ENCODE measurements around the gene FAM135A. TPM values are rescaled to one million over a fixed set of nuclear protein-coding genes. Genes with fewer than 3 reads are reported as not detected.

The FAM135A gene
- total and polyA plus RNA-seq, 2 donors: 11.1 to 16.0 TPM

GRCh38 chr6:70411542-70412251, 1.6 kb upstream of the FAM135A start:
- Histone ChIP-seq H3K4me1 (ENCODE audit: control insufficient read depth in 2 of 2, insufficient read depth in 2 of 2, low read length in 2 of 2) (peaks cover 0 to 4% of the 10 kb centered on the region in 2 donors), H3K9me3 (ENCODE audit: control insufficient read depth in 2 of 2, insufficient read depth in 1 of 2, low read length in 1 of 2) (no peaks in the 10 kb centered on the region), H3K36me3 (ENCODE audit: control insufficient read depth in 2 of 2, insufficient read depth in 2 of 2, low read length in 1 of 2) (no peaks in the 10 kb centered on the region), H3K4me3 (ENCODE audit: low read length in 2 of 2) (no peak overlapping the region), H3K27ac (ENCODE audit: low read depth in 1 of 2, low read length in 1 of 2) (no peak overlapping the region), H3K27me3 (ENCODE audit: control insufficient read depth in 2 of 2, insufficient read depth in 1 of 2, low read length in 1 of 2) (peaks cover 0 to 8% of the 10 kb centered on the region in 2 donors)
- WGBS: 97% methylated on average over 7 of the region's 7 CpGs
- no peak for DNase-seq (ENCODE audit: low read depth in 6 of 9, low spot score in 9 of 9)

- Histone ChIP-seq H3K27ac (ENCODE audit: low read depth in 1 of 2, low read length in 1 of 2) (peak overlapping the region; percentile 26 to 67), H3K4me1 (ENCODE audit: control insufficient read depth in 2 of 2, insufficient read depth in 2 of 2, low read length in 2 of 2) (peaks cover 0 to 7% of the 10 kb centered on the region in 2 donors), H3K4me3 (ENCODE audit: low read length in 2 of 2) (peak overlapping the region; percentile 66 to 84), H3K27me3 (ENCODE audit: control insufficient read depth in 2 of 2, insufficient read depth in 1 of 2, low read length in 1 of 2) (peaks cover 0 to 8% of the 10 kb centered on the region in 2 donors), H3K9me3 (ENCODE audit: control insufficient read depth in 2 of 2, insufficient read depth in 1 of 2, low read length in 1 of 2) (no peaks in the 10 kb centered on the region), H3K36me3 (ENCODE audit: control insufficient read depth in 2 of 2, insufficient read depth in 2 of 2, low read length in 1 of 2) (no peaks in the 10 kb centered on the region)
- WGBS: 41% methylated on average over 25 of the region's 25 CpGs
- no peak for DNase-seq (ENCODE audit: low read depth in 6 of 9, low spot score in 9 of 9)
These were observed 825 bp upstream of the FAM135A start for GRCh38 chr6:70412252-70413113.

GRCh38 chr6:70413992-70414494, 735 bp downstream of the FAM135A start:
- H3K36me3 ChIP-seq (ENCODE audit: control insufficient read depth in 2 of 2, insufficient read depth in 2 of 2, low read length in 1 of 2): peaks cover 0 to 3% of the 10 kb centered on the region in 2 donors
- H3K27me3 ChIP-seq (ENCODE audit: control insufficient read depth in 2 of 2, insufficient read depth in 1 of 2, low read length in 1 of 2): peaks cover 0 to 8% of the 10 kb centered on the region in 2 donors
- peak in 5 of 9 donors; percentile 6 to 47 (median 19) for DNase-seq (ENCODE audit: low read depth in 6 of 9, low spot score in 9 of 9)
- peak overlapping the region; percentile 46 to 53 for H3K27ac ChIP-seq (ENCODE audit: low read depth in 1 of 2, low read length in 1 of 2)
- WGBS: 2% methylated on average over 20 of the region's 20 CpGs
- peaks cover 0 to 7% of the 10 kb centered on the region in 2 donors for H3K4me1 ChIP-seq (ENCODE audit: control insufficient read depth in 2 of 2, insufficient read depth in 2 of 2, low read length in 2 of 2)
- no peaks in the 10 kb centered on the region for H3K9me3 ChIP-seq (ENCODE audit: control insufficient read depth in 2 of 2, insufficient read depth in 1 of 2, low read length in 1 of 2)
- peak overlapping the region; percentile 66 to 84 for H3K4me3 ChIP-seq (ENCODE audit: low read length in 2 of 2)

- H3K4me1 ChIP-seq (ENCODE audit: control insufficient read depth in 2 of 2, insufficient read depth in 2 of 2, low read length in 2 of 2): peaks cover 0 to 7% of the 10 kb centered on the region in 2 donors
- peaks cover 0 to 8% of the 10 kb centered on the region in 2 donors for H3K27me3 ChIP-seq (ENCODE audit: control insufficient read depth in 2 of 2, insufficient read depth in 1 of 2, low read length in 1 of 2)
- peaks cover 0 to 3% of the 10 kb centered on the region in 2 donors for H3K36me3 ChIP-seq (ENCODE audit: control insufficient read depth in 2 of 2, insufficient read depth in 2 of 2, low read length in 1 of 2)
- DNase-seq (ENCODE audit: low read depth in 6 of 9, low spot score in 9 of 9): no peak
- WGBS: 78% methylated on average over 2 of the region's 2 CpGs
- H3K27ac ChIP-seq (ENCODE audit: low read depth in 1 of 2, low read length in 1 of 2): no peak overlapping the region
- H3K9me3 ChIP-seq (ENCODE audit: control insufficient read depth in 2 of 2, insufficient read depth in 1 of 2, low read length in 1 of 2): no peaks in the 10 kb centered on the region
- peak overlapping the region in 1 of 2 donors; percentile 84 for H3K4me3 ChIP-seq (ENCODE audit: low read length in 2 of 2)
These were observed 1.5 kb downstream of the FAM135A start for GRCh38 chr6:70414813-70415212.

GRCh38 chr6:70415247-70415646, 1.9 kb downstream of the FAM135A start:
- H3K27me3 ChIP-seq (ENCODE audit: control insufficient read depth in 2 of 2, insufficient read depth in 1 of 2, low read length in 1 of 2): peaks cover 0 to 8% of the 10 kb centered on the region in 2 donors
- H3K27ac ChIP-seq (ENCODE audit: low read depth in 1 of 2, low read length in 1 of 2): no peak overlapping the region
- peaks cover 0 to 7% of the 10 kb centered on the region in 2 donors for H3K4me1 ChIP-seq (ENCODE audit: control insufficient read depth in 2 of 2, insufficient read depth in 2 of 2, low read length in 2 of 2)
- peaks cover 0 to 3% of the 10 kb centered on the region in 2 donors for H3K36me3 ChIP-seq (ENCODE audit: control insufficient read depth in 2 of 2, insufficient read depth in 2 of 2, low read length in 1 of 2)
- peak in 1 of 9 donors; percentile 21 for DNase-seq (ENCODE audit: low read depth in 6 of 9, low spot score in 9 of 9)
- H3K4me3 ChIP-seq (ENCODE audit: low read length in 2 of 2): no peak overlapping the region
- H3K9me3 ChIP-seq (ENCODE audit: control insufficient read depth in 2 of 2, insufficient read depth in 1 of 2, low read length in 1 of 2): no peaks in the 10 kb centered on the region

GRCh38 chr6:70415660-70416059, 2.4 kb downstream of the FAM135A start:
- Histone ChIP-seq H3K27ac (ENCODE audit: low read depth in 1 of 2, low read length in 1 of 2) (no peak overlapping the region), H3K4me3 (ENCODE audit: low read length in 2 of 2) (no peak overlapping the region), H3K27me3 (ENCODE audit: control insufficient read depth in 2 of 2, insufficient read depth in 1 of 2, low read length in 1 of 2) (peaks cover 0 to 8% of the 10 kb centered on the region in 2 donors), H3K9me3 (ENCODE audit: control insufficient read depth in 2 of 2, insufficient read depth in 1 of 2, low read length in 1 of 2) (no peaks in the 10 kb centered on the region), H3K36me3 (ENCODE audit: control insufficient read depth in 2 of 2, insufficient read depth in 2 of 2, low read length in 1 of 2) (peaks cover 0 to 3% of the 10 kb centered on the region in 2 donors), H3K4me1 (ENCODE audit: control insufficient read depth in 2 of 2, insufficient read depth in 2 of 2, low read length in 2 of 2) (peaks cover 0 to 7% of the 10 kb centered on the region in 2 donors)
- 100% methylated on average over 1 of the region's 1 CpG for WGBS
- DNase-seq (ENCODE audit: low read depth in 6 of 9, low spot score in 9 of 9): no peak

GRCh38 chr6:70421509-70421908, 8.2 kb downstream of the FAM135A start:
- DNase-seq (ENCODE audit: low read depth in 6 of 9, low spot score in 9 of 9): no peak
- Histone ChIP-seq H3K9me3 (ENCODE audit: control insufficient read depth in 2 of 2, insufficient read depth in 1 of 2, low read length in 1 of 2) (no peaks in the 10 kb centered on the region), H3K4me1 (ENCODE audit: control insufficient read depth in 2 of 2, insufficient read depth in 2 of 2, low read length in 2 of 2) (peaks cover 0 to 3% of the 10 kb centered on the region in 2 donors), H3K27ac (ENCODE audit: low read depth in 1 of 2, low read length in 1 of 2) (no peak overlapping the region), H3K4me3 (ENCODE audit: low read length in 2 of 2) (no peak overlapping the region), H3K36me3 (ENCODE audit: control insufficient read depth in 2 of 2, insufficient read depth in 2 of 2, low read length in 1 of 2) (peaks cover 0 to 3% of the 10 kb centered on the region in 2 donors), H3K27me3 (ENCODE audit: control insufficient read depth in 2 of 2, insufficient read depth in 1 of 2, low read length in 1 of 2) (no peaks in the 10 kb centered on the region)
- WGBS: 96% methylated on average over 2 of the region's 2 CpGs

- H3K36me3 ChIP-seq (ENCODE audit: control insufficient read depth in 2 of 2, insufficient read depth in 2 of 2, low read length in 1 of 2): peaks cover 0 to 3% of the 10 kb centered on the region in 2 donors
These were observed 10.2 kb downstream of the FAM135A start for GRCh38 chr6:70423189-70424134.

More at GRCh38 chr6:70423189-70424134, 10.2 kb downstream of the FAM135A start:
- no peak overlapping the region for H3K4me3 ChIP-seq (ENCODE audit: low read length in 2 of 2)
- no peaks in the 10 kb centered on the region for H3K4me1 ChIP-seq (ENCODE audit: control insufficient read depth in 2 of 2, insufficient read depth in 2 of 2, low read length in 2 of 2)
- H3K9me3 ChIP-seq (ENCODE audit: control insufficient read depth in 2 of 2, insufficient read depth in 1 of 2, low read length in 1 of 2): no peaks in the 10 kb centered on the region
- no peak for DNase-seq (ENCODE audit: low read depth in 6 of 9, low spot score in 9 of 9)
- 98% methylated on average over 5 of the region's 5 CpGs for WGBS
- H3K27ac ChIP-seq (ENCODE audit: low read depth in 1 of 2, low read length in 1 of 2): no peak overlapping the region
- no peaks in the 10 kb centered on the region for H3K27me3 ChIP-seq (ENCODE audit: control insufficient read depth in 2 of 2, insufficient read depth in 1 of 2, low read length in 1 of 2)
